Adrenal gland (tissue), 5 donors: ENCODE measurements around the gene TBRG4.

ENCODE experiments used
- POLR2A ChIP-seq, 2 donors: fragments of 450-650 bp; IDR thresholded peaks; one replicate each; pipeline ENCODE4 v1.6.1; 2017; ENCODE audit warnings: antibody characterized with exemption in 2 of 2, mild to moderate bottlenecking in 2 of 2, moderate library complexity in 1 of 2
- TF ChIP-seq, protein P1 (sequence below), 6 experiments: fragments of 450-650 bp in 4 of 6; fragments of 200-600 bp in 2 of 6; sonication (generic) in 1 of 6; IDR thresholded peaks; 1 replicate in 5 of 6; 2 replicates in 1 of 6; pipeline versions ENCODE4 v1.5.1 to v1.8.0; 2016 to 2021; ENCODE audit warnings: antibody characterized with exemption in 6 of 6, mild to moderate bottlenecking in 2 of 6, moderate library complexity in 1 of 6
- donor health status: DM: no; HTN: no; CAD: no.

DNA sequence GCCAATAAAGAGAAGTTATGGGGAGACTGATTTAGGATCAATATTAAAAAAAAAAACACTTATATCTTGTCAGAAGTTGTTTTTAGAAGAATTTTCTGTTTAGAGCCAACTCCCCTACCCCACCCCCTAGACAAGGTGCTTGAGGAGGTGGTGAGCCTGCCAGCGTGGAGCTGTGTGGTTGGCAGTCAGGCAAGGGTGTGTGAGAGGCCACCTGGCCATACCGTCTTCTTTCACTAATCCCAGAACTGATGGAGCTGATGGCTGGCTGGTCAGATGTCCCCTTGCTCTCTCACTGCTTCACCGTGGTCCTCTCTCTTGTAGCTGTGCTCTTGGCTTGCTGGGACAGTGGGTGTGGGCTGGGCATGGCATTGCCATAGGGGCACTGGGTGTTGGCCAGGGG is 57.1 kb downstream of the TBRG4 start:
- no peak for TF ChIP-seq POLR2A (IDR thresholded peaks at IDR 0.05)
- TF ChIP-seq, protein P1, sequence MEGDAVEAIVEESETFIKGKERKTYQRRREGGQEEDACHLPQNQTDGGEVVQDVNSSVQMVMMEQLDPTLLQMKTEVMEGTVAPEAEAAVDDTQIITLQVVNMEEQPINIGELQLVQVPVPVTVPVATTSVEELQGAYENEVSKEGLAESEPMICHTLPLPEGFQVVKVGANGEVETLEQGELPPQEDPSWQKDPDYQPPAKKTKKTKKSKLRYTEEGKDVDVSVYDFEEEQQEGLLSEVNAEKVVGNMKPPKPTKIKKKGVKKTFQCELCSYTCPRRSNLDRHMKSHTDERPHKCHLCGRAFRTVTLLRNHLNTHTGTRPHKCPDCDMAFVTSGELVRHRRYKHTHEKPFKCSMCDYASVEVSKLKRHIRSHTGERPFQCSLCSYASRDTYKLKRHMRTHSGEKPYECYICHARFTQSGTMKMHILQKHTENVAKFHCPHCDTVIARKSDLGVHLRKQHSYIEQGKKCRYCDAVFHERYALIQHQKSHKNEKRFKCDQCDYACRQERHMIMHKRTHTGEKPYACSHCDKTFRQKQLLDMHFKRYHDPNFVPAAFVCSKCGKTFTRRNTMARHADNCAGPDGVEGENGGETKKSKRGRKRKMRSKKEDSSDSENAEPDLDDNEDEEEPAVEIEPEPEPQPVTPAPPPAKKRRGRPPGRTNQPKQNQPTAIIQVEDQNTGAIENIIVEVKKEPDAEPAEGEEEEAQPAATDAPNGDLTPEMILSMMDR (IDR thresholded peaks at IDR 0.05) = no peak
